ENCODE measurements around the gene GH1.
A peak's percentile ranks its signal among the peaks of the same experiment; 100 is the strongest.
"Not testable (repeated sequence)": the region's sequence is repeated elsewhere in the genome, so short reads cannot be mapped to it uniquely, and the experiment has no call there.

Gene GH1

GRCh38 chr17:63907161-63907778 lies 11.4 kb downstream of the GH1 start:
- H2AFZ ChIP-seq (ENCODE audit: low read depth); H3K4me2 ChIP-seq: not testable (repeated sequence)

DNA sequence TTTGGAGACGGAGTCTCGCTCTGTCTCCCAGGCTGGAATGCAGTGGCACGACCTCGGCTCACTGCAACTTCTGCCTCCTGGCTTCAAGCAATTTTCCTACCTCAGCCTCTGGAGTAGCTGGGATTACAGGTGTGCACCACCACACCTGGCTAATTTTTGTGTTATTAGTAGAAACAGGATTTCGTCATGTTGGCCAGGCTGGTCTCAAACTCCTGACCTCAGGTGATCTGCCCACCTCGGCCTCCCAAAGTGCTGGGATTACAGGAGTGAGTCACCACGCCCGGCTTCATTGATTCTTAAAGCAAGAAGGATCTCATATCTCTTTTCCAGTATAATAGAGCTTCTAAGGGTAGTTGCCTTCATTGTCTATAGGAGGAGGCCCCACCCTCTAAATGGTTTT lies 13.8 kb downstream of the GH1 start:
- H3K27ac ChIP-seq; H3K27me3 ChIP-seq (ENCODE audit: insufficient read depth, low read depth); H3K4me3 ChIP-seq (IDR thresholded peaks at IDR 0.05; ENCODE audit: insufficient read depth, low read depth, low read length); H3K9ac ChIP-seq; H3K4me2 ChIP-seq; H3K4me1 ChIP-seq (ENCODE audit: low read depth, poor library complexity, severe bottlenecking); H3K36me3 ChIP-seq (ENCODE audit: insufficient read depth); H4K20me1 ChIP-seq (ENCODE audit: insufficient read depth); H2AFZ ChIP-seq (ENCODE audit: low read depth); H3K79me2 ChIP-seq (ENCODE audit: insufficient read depth, low read depth): not testable (repeated sequence)

More at GRCh38 chr17:63907161-63907778, 11.4 kb downstream of the GH1 start:
- not testable (repeated sequence) for H3K4me3 ChIP-seq (IDR thresholded peaks at IDR 0.05; ENCODE audit: insufficient read depth, low read depth, low read length); H4K20me1 ChIP-seq (ENCODE audit: insufficient read depth); H3K27me3 ChIP-seq (ENCODE audit: insufficient read depth, low read depth); H3K79me2 ChIP-seq (ENCODE audit: insufficient read depth, low read depth); H3K4me1 ChIP-seq (ENCODE audit: low read depth, poor library complexity, severe bottlenecking); H3K27ac ChIP-seq; H3K9ac ChIP-seq; H3K36me3 ChIP-seq (ENCODE audit: insufficient read depth)
- TF ChIP-seq CTCF (conservative IDR thresholded peaks at IDR 0.05; ENCODE audit: low read depth, low read length) = peak; percentile 15; the same call in 1 of the 2 replicates

DNA sequence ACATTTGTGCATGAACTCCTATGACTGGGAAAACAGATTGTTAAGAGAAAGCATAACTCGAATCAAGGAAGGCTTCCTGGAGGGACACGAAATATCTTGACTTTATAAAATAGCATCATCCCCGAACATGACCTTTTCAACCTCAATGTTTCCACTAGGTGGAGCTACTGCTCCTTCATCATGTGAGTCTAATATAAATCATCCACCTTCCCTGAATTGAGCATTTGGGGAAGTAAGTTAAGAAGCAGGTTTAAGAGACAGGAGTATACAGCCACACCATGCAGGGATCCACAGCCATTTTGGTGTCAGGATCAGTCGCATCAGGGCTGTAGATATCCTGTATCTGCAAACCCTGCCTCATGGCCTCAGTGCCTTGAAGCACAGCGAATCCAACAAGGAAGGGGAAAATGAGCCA lies 14.8 kb downstream of the GH1 start:
- H3K4me3 ChIP-seq (IDR thresholded peaks at IDR 0.05; ENCODE audit: insufficient read depth, low read depth, low read length); H3K36me3 ChIP-seq (ENCODE audit: insufficient read depth); H4K20me1 ChIP-seq (ENCODE audit: insufficient read depth); H3K79me2 ChIP-seq (ENCODE audit: insufficient read depth, low read depth); H3K27ac ChIP-seq; H3K4me2 ChIP-seq; H3K9ac ChIP-seq; H3K4me1 ChIP-seq (ENCODE audit: low read depth, poor library complexity, severe bottlenecking); H3K27me3 ChIP-seq (ENCODE audit: insufficient read depth, low read depth): not testable (repeated sequence)
- peak; percentile 69 for TF ChIP-seq CTCF (conservative IDR thresholded peaks at IDR 0.05; ENCODE audit: low read depth, low read length)
- H2AFZ ChIP-seq (ENCODE audit: low read depth) = peak overlapping the region; percentile 6; the same call in 1 of the 2 replicates

GRCh38 chr17:63901971-63902370 lies 16.7 kb downstream of the GH1 start:
- H3K79me2 ChIP-seq (ENCODE audit: insufficient read depth, low read depth); H3K4me3 ChIP-seq (IDR thresholded peaks at IDR 0.05; ENCODE audit: insufficient read depth, low read depth, low read length); H4K20me1 ChIP-seq (ENCODE audit: insufficient read depth); H3K27me3 ChIP-seq (ENCODE audit: insufficient read depth, low read depth); H3K9ac ChIP-seq; H3K27ac ChIP-seq; H3K4me2 ChIP-seq; H2AFZ ChIP-seq (ENCODE audit: low read depth); H3K36me3 ChIP-seq (ENCODE audit: insufficient read depth); H3K4me1 ChIP-seq (ENCODE audit: low read depth, poor library complexity, severe bottlenecking): not testable (repeated sequence)

GRCh38 chr17:63898899-63899798 lies 19.5 kb downstream of the GH1 start:
- not testable (repeated sequence) for H2AFZ ChIP-seq (ENCODE audit: low read depth); H3K4me1 ChIP-seq (ENCODE audit: low read depth, poor library complexity, severe bottlenecking); H3K4me3 ChIP-seq (IDR thresholded peaks at IDR 0.05; ENCODE audit: insufficient read depth, low read depth, low read length); H3K36me3 ChIP-seq (ENCODE audit: insufficient read depth); H4K20me1 ChIP-seq (ENCODE audit: insufficient read depth); H3K27me3 ChIP-seq (ENCODE audit: insufficient read depth, low read depth); H3K9ac ChIP-seq; H3K4me2 ChIP-seq; H3K27ac ChIP-seq; H3K79me2 ChIP-seq (ENCODE audit: insufficient read depth, low read depth)

DNA sequence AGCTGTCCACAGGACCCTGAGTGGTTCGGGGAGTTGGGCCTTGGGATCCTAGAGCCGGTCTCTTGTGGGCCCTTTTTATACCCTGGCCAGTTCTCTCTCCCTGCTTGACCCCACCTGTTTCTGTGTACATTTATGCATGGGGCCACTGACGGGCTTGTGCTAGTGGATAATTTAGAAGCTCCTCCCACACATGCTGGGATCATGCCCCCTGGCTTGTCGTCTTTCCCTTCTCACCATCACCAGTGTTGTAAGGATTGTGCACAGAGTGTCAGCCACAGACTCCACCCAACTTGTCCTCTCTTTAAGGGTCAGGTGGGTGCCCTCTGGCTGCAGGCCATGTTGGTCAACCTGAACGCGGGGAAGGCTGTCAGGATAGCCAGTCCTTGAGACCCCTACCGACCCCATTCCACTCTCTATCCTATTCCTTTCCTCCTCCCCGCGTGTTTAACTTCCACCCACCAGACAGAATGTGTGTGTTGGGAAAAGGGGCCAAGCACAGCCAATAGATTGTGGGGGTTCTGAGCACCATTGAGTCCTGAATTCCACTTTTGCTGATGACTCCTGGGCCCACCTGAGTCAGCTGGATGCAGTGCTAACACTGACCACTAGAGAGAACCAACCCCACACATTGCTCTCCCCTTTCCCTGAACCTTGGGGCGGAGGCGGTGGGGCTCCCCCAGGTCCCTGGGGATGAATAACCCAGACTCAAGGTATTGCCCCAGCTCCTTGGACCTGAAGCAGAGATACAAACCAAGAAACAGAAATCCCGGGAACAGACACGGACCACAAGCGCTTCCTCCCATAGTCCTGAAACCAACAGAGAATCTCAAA lies 21.9 kb downstream of the GH1 start, which contains the start of gene CSH1:
Gene CSH1, minus strand, starts transcription at position 51 of the 831 bp plus-strand sequence. CDS start 63 bp downstream, outside the sequence.
- not testable (repeated sequence) for H3K4me1 ChIP-seq (ENCODE audit: low read depth, poor library complexity, severe bottlenecking); H3K36me3 ChIP-seq (ENCODE audit: insufficient read depth); H3K4me2 ChIP-seq; H3K9ac ChIP-seq; H3K4me3 ChIP-seq (IDR thresholded peaks at IDR 0.05; ENCODE audit: insufficient read depth, low read depth, low read length); H2AFZ ChIP-seq (ENCODE audit: low read depth); H4K20me1 ChIP-seq (ENCODE audit: insufficient read depth); H3K27me3 ChIP-seq (ENCODE audit: insufficient read depth, low read depth); H3K79me2 ChIP-seq (ENCODE audit: insufficient read depth, low read depth); H3K27ac ChIP-seq

- not testable (repeated sequence) for H3K27me3 ChIP-seq (ENCODE audit: insufficient read depth, low read depth); H3K27ac ChIP-seq; H3K36me3 ChIP-seq (ENCODE audit: insufficient read depth); H3K4me2 ChIP-seq; H4K20me1 ChIP-seq (ENCODE audit: insufficient read depth); H3K79me2 ChIP-seq (ENCODE audit: insufficient read depth, low read depth); H3K4me3 ChIP-seq (IDR thresholded peaks at IDR 0.05; ENCODE audit: insufficient read depth, low read depth, low read length); H2AFZ ChIP-seq (ENCODE audit: low read depth); H3K4me1 ChIP-seq (ENCODE audit: low read depth, poor library complexity, severe bottlenecking); H3K9ac ChIP-seq
Measured at GRCh38 chr17:63894821-63895220, 23.8 kb downstream of the GH1 start.

DNA sequence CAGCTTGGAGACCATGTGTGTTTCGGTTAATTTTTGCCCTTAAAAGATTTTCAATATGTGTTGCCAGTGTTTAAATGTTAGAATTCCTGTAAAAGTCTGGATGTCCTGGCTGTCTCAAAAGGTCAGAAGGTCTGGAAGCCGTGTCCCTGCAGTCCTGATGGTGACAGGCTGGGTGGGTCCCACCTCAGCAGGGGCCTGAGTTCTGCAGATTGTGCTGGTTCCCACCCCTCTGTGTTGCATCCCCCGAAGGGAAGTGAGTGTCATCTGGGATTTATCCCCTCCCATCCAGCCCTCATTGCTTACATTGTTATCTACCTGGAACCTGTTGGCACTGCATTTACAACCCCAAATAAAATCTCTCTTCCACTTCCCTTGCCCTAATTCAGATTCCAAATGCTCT lies 24.6 kb downstream of the GH1 start:
- not testable (repeated sequence) for H3K79me2 ChIP-seq (ENCODE audit: insufficient read depth, low read depth); H3K9ac ChIP-seq

More for the DNA sequence above, 24.6 kb downstream of the GH1 start:
- H3K4me2 ChIP-seq; H2AFZ ChIP-seq (ENCODE audit: low read depth); H3K36me3 ChIP-seq (ENCODE audit: insufficient read depth); H3K27me3 ChIP-seq (ENCODE audit: insufficient read depth, low read depth); H4K20me1 ChIP-seq (ENCODE audit: insufficient read depth); H3K4me1 ChIP-seq (ENCODE audit: low read depth, poor library complexity, severe bottlenecking); H3K27ac ChIP-seq; H3K4me3 ChIP-seq (IDR thresholded peaks at IDR 0.05; ENCODE audit: insufficient read depth, low read depth, low read length): not testable (repeated sequence)

All from KMS-11 (cell line).